ENCODE results near the gene TBX1.

Gene TBX1

DNA sequence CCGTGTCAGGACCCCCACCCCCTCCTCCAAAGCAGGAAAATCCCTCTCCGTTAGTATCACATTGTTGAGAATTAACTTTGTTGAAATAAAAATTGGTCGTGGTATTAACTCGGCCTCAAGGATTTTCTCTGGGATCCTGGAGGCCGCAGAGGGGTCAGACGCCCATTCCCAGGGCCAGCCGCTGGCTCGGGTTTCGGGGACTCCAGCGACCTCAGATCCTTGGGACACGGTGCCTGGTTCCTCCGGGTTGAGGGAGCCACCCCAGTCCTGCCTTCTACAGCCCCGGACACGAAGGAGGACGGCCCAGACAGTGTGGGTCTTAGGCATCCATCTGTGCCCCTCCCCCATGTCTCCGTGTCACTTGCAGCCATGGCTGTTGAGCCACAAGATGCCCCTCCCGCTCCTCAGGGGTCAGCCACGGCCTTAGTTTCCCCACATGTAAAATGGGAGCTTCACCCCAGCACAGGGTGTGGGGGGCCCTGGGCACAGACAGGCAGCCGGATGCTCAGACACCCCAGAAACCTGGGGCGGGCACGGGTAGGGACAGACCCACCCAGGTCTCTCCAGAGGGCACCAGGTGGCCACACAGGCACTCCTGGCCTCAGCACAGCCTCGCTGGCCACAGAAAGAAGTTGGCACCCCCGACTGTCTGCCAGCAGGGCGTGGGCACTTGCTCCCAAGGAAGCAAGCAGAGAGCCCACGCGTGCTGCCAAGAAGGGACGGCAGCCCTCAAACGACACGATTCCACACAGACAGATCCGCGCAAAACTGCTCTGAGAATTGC lies 21.7 kb upstream of the TBX1 start:
- DNase-seq = no peak

DNA sequence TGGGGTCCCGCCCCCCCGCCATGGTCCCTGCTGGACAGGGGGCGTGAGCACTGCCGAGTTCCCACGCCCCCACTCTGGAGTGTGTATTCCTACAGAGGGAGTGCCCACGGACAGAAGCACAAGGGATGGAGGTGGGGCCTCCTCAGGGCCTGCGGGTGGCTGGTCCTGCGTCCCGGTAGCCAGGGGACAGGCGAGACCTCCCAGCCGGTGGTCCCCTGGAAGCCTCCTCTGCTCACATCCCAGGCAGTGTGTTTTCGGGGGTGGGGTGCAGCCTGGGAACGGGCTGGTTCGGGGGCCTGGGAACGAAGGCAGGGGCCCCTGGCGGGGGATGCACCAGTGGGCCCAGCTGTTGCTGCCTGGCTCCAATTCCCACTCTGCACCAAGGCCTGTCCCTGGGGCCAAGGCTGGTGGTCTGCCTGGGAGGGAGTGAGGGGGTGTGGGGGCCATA lies 21.1 kb upstream of the TBX1 start:
- DNase-seq = no peak

DNA sequence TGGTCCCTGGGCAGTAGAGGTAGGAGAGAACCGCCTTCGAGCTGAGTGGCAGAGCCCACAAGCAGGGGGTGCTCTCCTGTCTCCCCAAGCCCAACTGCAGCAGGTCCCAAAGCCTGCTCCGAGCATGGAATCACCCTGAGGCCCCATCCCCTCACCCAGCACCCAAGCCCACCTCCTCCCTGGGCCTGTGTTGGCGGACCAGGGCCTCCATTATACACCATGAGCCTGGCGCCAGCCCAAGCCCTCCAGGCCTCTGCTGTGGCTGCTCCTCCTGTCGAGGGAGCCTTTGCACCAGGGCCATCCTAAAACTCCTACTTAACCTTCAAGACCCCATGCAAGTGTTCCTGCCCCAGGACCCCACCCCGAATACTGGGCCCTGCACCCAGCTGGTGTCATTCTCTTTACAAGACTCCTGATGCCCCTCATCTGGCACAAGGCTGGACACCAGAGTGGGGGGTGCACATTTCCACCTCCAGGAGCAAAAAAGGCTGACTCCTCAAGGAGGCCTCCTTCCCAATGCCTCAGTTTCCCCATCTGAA lies 20.6 kb upstream of the TBX1 start:
- no peak for DNase-seq

DNA sequence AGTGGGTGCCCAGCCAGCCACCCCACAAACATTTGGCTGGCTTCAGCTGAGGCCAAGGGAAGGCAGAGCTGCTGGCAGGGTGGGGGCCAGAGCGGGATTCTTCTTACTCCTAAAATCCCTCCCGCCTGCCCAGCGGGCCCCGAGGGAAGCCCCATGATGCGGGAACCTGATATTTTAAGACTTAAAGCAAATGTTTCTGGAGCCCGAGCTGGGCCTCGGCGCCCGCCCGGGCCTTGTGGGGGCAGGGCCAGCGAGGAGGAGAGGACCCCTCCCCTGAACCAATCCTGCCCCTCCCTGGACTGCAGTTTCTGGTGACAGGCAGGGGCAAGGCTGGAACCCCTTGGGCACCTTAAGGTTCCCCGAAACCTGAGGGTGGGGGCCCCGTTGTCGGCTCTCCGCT lies 20.0 kb upstream of the TBX1 start:
- DNase-seq = no peak

DNA sequence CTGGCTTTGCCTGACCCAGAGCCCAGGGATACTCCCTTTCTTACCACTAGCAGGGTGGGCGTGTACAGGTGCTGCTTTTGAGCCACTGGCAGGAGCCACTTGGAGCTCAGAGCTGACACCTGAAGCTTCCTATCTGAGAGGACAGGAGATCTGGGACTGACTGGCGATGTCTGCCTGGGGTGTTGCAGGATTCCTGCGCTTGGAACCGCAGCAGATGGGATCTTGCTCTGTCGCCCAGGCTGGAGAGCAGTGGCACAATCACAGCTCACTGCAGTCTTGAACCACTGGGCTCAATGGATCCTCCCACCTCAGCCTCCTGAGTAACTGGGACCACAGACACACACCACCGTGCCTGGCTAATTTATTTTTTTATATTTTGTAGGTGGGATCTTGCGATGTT lies 19.5 kb upstream of the TBX1 start:
- DNase-seq = no peak

DNA sequence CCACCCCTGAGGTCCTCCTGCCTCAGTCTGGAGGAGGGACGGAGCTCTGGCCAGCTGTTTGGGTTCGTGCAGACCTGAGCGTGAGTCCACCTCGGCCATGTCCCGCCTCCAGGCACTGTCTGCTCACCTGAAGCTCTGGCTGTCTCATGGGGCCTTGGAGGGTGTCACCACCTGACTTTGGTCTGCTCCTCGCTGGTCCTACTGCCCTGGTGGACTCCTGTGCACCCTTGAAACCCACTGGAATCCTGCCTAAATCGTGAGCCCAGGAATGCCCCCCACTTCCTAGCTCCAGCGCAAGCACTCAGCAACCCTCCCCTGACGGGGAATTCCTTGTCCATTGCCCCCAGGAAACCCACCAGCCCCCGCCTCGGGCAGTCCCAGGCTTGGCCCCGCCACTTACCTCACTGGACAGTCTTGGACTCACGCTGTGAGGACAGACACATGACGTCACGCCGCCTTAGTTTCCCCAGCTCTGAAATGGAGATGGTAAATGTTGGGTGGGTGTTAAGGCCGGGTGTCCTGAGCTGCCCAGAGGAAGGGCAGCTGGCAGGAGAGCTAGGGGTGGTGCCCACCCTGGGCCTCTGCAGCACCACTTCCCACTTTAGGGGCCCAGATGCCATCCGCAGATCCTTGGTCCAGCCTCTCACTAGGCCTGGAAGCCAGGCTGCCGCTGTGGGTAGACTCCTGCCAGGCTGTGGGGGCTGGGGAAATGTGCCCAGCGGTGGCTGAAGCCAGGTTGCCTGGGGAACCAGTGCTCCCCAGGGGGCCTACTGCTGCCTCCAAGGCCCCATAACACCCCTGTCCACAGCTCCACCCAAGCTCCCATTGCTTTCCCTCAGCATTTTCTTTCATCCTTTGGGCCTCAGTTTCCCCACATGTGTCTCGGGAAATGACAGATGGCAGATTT lies 18.2 kb upstream of the TBX1 start:
- DNase-seq = no peak

DNA sequence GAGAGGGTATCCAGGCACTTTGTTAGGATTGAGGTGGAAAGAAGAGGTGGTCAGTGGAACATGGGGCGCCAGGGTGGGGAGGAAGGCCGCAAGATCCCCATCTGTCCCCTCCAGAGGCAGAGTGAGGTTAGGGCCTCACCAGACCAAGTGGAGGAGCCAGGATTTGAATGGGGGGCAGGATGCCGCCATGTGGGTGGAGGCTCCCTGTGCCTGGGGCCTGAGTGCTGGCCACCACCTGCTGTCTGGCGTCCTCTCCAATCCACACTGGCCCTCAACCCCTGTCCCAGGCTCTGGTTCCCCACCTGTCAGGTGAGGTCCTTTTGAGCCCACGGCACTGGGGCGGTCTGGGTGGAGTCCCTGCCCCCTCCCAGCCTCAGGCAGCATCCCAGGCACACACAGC lies 17.5 kb upstream of the TBX1 start:
- DNase-seq = no peak

DNA sequence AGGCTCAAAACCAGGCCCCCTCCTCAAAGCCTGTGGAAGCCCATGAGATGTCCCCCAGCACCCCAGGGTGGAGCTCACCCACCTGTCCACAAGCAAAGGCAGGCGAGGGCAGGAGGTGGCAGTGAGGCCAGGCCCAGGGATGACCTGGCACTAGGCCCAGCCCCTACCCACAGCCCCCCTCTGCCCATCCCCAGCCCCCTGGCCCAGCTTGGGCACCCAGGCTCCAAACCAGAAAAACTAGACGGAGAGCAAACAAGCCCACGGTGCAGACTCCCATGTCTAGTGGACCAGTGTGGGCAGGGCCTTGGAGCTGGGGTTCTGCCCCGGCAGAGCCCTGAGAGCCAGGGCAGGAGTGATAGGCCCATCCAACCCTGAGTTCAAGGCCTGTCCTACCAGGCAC lies 16.9 kb upstream of the TBX1 start:
- DNase-seq = no peak

DNA sequence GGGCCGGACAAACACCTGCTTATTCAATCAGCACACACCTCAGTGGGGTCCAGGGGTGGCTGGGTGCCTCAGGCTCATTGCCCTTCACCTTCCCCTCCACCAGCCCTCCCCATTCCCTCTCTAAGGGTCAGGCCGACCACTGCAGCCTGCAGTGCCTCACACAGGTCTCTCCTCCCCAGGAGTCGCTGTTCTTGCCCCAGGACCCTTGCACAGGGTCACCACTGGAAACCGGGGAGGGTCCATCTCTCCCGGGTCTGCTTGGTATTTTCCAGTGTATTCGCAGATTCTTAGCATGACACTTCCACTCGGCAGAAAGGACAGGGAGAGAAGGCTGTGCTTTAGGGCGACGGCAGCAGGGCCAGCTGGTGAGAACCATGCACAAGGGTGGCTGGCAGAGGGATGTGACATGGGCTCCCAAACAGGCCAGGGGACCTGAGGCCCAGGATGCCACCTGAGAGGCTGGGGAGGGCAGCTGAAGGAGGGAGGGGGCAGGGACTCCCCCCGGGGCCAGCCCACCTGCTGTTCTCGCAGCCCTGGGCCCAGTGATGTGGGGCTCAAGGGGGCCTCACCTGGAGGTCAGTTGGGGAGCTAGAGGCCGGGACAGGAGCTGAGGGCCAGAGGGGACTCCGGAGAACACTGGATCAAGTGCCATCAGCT lies 16.1 kb upstream of the TBX1 start:
- no peak for DNase-seq

DNA sequence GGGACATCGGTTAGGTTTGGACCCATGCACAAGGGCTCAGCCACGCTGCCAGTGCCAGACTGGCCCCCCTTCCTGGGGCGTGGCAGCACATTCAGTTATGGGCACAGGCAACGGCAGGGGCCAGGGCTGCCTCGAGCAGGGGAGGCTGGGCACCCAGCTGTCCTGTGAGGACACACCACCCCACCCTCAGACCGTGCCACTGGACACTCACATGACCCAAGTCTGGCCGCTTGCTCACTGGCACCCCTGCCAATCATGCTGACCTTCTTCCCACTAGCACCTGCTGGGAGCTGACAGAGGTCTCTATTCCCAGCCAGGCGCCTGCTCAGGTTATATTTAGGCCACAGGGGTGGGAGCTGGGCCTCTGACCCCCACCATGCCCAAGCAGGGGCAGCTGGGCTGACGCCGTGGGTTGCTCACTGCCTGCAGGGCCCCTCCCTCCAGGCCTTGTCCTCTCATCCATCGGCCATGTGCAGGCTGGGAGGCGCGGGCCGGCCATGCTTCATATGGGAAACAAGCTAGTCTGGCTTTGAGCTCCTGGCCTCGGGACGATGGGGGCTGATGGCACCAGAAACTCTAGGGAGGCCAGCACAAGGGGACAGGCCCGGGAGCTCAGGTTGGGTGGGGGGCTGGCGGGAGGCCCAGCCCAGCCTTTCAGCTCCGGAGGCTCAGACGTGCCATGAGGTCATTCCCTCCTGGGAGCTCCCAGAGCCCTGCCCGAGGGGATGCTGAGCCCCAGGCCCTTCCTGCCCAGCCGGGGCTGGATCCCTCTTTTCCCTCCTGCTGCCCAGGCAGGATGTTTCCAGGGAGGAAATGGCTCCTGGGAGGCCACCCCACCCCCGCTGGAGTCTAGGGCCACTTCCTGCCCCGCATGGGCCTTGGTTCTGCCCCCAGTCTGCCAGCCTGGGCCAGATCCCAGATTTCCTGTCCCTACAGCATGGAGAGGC lies 15.2 kb upstream of the TBX1 start:
- no peak for DNase-seq

DNA sequence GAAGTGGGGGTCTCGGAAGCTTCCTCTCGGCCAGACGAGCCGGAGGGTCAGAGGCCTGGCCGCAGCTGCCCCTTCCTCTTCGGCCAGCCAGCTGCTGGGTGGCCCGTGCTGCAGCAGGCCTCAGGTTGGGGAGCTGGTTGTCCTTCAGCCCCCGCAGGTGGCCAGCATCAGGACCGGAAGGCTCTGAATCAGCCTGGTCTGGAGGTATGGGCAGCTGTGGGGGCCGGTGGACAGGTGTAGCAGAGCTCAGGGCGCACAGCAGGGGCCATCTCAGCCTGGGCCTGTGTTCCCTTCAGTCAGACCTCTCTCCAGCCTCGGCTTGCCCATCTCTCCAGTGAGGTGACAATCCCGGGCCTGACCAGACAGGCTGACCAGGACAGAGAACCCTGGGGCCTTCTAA lies 13.9 kb upstream of the TBX1 start:
- DNase-seq = no peak

DNA sequence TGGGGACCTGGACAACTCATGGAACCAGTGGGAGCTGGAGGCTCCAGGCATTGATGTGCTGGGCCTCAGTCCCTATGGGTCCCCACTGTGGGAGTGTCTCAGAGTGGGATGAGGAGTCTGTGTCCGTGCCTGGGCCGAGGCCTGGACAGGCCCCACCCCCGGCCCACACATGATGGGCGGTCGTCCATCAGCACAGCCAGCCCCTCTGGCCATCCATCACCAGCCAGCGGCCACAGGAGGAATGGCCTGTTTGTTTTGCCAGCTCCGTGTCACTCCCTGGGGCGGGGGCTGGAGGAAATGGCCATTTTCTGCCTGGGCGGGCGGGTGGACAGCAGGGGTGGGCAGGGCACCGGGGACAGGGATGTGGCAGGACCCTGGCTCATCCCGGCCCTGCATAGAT lies 13.0 kb upstream of the TBX1 start:
- no peak for DNase-seq

DNA sequence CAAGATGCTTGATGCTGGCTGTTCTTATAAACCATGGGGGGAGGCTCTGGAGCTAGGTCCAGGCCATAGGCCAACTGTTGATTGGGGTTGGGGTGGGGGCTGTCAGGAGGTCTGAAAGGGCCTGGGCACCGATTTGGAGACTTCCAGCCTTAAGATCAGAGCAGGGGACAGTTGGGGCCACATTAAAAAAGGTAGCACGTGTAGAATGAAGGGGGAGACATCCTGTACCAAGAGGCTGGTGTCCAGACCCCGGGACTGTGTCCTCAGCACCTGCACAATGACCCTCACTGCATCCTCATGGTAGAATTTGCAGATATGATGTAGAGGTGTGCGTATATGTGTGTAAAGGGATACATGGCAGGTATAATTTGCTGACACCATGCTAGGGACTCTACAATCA lies 12.4 kb upstream of the TBX1 start:
- DNase-seq = no peak

DNA sequence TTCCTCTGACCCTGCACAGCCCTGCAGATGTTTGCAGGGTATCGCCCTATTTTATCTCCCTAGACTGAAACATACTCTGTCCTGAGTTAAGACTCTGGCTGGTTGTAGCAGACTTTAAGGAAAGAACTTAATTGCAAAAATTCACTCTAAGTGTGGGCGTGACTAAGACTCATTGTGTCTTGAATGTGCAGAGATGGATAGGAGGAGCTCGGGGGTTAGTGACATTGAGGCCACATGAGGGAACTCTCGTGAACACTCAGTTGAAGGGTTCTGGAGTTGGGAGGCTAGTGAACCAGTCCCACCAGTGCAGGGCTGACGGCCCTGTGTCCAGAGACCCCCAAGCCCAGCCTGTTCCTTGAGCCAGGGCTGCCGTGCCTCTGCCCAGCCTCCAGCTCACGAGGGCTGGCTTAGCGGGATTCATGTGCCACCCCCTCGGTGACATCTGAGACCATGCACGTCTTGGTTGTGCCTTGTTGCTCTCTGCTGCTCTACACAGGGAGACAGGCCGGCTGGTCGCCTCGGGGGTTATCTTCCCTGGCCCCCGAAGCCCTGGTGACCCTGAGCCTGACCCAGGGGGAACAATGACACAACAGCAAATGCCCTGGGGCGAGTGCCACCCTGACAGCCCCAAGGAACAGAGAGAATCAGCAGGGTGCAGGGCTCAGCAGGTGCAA lies 11.4 kb upstream of the TBX1 start:
- DNase-seq = no peak

DNA sequence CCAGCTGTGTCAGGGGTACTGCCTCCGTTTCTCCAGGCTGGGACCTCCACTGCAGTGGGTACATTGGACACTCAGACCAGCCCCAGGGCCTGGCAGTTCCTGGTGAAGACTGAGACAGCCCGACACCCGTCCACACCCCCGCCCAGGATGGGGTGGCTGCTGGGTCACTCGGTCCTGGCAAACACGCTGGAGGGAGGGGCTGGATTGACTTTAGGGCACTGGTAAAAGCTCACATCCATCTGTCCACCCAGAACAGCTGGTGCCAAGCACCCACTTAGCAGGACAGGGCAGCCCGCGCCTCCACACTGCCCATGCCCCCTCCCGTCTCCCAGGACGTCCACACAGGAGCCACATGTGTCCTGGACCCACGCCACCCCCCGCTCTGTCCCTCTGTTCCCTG lies 10.7 kb upstream of the TBX1 start:
- DNase-seq = no peak

DNA sequence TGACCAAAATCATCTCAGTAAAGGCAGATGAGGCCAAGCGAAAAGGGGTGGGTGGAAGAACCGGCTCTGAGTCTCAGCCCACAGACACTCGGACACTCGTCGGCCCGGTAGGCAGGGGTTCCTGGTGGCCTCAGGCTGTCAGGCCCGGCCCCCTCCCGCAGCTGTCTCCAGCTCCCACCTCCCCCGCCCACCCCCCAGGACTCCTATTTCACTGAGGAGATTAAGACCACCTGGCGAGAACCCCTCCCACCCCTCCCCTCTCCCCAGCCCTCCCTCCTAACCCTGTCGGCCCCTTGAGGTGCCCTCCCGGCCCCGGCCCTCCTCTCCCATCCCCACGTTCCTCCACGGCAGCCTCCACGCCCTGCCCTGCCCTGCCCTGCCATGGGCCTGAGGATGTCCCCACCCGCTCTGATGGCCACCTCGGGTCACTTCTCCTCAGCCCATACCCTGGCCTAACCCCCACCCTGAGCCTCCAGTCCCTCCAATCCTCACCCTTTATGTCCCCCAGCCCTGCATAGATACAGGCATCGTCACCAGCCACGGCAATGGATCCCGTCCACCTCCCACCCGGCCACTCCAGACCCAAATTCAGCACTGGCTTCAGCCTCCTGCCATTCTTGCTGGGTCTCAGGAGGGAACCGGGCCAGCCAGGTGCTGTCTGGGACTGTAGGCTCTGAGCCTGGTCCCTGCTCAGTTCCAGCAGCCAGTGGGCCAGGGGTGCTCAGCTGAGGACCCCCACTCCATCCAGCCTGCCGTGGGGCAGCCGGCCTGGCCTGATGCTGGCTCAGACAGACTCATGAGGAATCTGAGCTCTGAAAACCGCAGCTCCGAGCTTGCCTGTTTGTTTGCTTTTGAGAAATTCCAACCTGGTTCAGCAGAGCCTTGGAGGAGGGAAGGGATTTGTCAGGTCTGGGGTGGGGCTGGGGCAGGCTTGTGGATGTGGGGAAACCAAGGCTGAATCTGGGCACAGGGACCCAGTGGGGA lies 9.8 kb upstream of the TBX1 start:
- DNase-seq = no peak

DNA sequence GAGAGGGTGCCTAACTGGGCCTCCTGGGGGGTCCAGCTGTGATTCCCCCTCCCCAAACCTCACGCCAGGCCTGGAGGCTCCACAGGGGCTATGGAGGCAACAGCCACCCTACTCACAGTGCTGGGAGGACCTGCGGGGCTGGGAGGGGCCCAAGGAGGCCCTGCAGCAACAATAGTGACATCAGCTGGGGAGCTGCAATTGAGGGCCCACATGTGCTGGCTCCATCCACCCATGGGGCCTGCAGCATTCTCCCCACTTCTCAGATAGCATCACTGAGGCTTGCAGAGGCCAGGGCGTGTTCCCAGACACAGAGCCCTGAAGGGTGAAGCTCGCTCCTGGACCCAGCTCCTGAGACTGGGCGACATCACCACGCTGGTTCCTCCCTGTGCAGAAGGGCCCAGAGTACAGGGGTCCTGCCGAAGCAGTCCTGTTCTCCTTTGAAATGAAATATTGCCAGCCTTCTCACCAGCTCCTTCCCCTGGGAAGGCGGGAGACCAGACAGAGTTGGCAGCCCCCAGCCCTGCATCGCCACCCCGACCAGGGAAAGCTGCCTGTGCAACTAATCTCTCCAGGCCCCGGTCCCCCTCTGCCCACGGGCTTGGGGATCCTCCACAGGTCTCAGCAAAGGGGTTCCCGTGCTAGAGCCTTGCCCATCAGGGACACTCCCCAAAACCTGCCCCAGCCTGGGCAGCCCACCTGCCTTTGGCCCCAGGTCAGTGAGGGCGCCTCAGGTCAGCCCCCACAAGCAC lies 8.9 kb upstream of the TBX1 start:
- DNase-seq = no peak

DNA sequence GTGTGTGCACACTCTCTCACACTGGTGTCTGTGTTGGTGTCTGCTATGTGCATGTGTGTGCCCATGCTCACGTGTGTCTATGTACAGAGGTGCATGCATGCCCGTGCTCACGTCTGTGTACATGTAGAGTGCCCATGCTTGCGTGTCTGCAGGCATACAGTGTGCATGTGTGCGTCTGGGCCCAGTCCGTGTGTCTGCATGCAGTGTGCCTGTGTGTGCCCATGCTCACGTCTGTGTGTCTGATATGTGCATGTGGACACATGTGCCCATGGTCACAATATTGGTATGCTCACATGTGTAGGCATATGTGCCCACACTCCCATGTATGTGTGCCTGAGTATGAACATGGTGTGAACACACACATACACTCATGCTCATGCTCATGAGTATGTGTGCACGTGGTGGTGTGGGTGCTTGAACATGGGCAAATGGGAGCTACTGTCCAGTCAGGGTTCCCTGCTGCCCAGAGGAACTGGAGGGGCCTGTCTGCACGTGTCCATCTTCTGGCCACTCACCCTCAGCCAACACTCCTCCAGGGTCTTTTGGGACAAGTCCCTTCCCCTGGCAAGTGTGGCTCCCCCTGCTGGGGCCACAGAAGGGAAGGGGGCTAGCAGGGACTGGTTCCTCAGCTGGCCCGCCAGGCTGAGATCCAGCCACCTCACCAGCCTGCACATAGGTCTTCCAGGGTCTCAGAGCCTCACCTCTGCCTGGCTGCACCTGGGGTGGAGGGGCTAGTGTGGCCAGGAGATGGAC lies 7.3 kb upstream of the TBX1 start:
- no peak for DNase-seq
